Embryonic facial prominence (tissue), 1 donor: Measurements from ENCODE around the gene FUOM.
"Not testable (repeated sequence)": the region's sequence is repeated elsewhere in the genome, so short reads cannot be mapped to it uniquely, and the experiment has no call there.

Source experiments
- DNase-seq: peaks from one replicate; pipeline ENCODE4 v3.0.0-alpha.2; 2016; ENCODE audit errors: extremely low spot score

Gene FUOM

DNA sequence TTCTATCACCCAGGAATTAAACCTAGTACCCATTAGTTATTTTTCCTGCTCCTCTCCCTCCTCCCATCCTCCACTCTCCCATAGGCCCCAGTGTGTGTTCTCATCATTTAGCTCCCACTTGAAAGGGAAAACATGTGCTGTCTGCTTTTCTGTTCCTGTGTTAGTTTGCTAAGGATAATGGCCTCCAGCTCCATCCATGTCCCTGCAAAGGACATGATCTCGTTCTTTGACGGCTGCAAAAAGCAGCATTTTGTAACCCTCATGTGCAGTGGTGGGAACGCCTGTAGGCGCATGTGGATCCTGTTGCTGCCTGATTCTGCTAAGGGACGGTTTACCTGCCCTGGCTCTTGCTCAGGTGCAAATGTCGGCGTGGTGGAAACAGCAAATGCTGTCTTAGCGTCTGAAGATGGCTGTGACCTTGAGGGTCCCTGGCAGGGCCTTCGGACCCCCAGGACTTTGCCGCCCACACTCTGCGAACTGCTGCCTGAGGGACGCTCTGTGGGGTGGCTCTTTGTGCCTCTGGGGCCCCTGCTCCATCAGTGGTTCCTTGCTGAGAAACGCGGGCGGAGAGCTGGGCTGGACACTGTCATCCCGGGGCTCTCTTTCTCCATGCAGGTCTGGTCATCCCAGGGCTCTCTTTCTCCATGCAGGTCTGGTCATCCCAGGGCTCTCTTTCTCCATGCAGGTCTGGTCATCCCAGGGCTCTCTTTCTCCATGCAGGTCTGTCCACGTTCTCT is 30.6 kb upstream of the FUOM start:
- no peak for DNase-seq

DNA sequence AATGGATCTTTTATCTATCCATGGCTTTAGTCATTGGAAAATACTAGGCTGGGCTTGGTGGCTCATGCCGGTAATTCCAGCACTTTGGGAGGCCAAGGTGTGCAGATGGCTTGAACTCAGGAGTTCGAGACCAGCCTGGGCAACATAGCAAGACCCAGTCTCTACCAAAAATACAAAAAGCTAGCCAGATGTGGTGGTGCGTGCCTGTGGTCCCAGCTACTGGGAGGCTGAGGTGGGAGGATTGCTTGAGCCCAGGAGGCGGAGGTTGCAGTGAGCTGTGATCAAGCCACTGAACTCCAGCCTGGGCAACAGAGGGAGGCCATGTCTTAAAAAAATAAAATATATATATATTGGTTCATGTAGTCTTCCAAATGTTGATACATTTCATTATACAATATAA is 29.1 kb upstream of the FUOM start:
- DNase-seq = not testable (repeated sequence)

DNA sequence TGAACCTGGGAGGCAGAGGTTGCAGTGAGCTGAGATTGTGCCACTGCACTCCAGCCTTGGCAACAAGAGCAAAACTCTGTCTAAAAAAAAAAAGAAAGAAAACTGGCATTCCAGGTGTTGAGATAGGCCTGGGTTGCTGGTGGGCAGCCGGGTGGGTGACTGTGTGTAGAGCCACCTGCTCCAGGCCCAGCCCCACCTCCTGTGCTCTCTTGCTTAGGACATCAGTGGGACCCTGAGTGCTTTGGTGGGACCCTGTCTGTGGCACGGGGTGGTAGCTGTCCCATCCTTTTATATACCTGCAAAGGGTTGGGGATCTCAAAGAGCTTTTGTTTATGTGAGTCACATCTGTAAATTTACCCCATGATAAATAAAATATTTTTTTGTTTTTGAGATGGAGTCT is 27.4 kb upstream of the FUOM start:
- DNase-seq = no peak

DNA sequence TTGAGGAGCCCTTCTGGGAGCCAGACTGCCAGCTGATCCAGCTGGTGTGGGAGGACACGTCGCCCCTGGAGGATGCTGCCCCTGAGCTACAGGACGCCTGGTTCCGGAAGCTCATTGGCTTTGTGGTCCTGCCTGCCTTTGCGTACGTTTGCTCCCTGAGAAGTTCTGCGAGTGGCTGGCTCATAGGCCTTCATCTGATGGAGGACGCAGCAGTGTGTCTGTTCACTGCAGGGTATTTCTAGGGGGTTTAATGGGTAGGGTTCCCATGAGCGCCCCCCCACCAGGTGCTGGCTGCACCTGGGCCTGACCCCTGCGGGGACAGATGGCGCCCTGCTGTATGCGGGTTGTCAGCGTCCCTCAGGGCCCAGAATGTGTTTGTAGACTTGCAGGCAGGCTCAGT is 26.3 kb upstream of the FUOM start:
- no peak for DNase-seq

DNA sequence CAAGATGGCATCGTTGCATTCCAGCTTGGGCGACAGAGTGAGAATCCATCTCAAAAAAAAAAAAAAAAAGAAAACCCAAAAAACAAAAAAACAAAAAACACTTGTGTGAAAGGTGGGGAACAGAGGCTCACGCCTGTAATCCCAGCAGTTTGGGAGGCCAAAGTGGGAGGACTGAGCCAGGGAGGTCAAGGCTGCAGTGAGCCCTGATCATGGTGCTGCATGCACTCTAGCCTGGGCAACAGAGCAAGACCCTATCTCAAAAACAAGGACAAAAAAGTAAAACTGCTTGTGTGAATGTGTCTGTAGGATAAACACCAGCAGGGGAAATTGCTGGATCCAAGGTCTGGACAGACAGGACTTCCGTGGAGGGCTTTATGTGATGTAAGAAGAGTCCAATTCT is 25.7 kb upstream of the FUOM start:
- DNase-seq = no peak

DNA sequence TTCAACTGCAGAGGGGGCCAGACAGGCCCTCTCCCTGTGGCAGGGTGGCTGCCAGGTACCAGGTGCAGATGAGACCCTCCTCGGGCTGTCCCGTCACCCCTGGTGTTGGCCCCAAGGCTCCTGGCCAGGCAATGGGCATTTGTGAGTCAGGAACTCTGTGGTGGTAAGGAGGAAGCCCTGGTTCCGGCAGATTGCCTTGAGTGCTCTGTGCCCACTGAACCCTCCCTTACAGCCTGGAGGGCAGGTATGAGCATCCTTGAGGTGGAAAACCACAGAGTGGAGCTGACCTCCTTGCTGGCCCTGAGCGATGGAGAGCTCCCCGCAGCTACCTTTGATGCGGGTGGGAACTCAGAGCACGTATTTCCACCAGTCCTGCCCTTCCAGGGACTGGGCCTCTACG is 23.2 kb upstream of the FUOM start:
- DNase-seq = no peak

DNA sequence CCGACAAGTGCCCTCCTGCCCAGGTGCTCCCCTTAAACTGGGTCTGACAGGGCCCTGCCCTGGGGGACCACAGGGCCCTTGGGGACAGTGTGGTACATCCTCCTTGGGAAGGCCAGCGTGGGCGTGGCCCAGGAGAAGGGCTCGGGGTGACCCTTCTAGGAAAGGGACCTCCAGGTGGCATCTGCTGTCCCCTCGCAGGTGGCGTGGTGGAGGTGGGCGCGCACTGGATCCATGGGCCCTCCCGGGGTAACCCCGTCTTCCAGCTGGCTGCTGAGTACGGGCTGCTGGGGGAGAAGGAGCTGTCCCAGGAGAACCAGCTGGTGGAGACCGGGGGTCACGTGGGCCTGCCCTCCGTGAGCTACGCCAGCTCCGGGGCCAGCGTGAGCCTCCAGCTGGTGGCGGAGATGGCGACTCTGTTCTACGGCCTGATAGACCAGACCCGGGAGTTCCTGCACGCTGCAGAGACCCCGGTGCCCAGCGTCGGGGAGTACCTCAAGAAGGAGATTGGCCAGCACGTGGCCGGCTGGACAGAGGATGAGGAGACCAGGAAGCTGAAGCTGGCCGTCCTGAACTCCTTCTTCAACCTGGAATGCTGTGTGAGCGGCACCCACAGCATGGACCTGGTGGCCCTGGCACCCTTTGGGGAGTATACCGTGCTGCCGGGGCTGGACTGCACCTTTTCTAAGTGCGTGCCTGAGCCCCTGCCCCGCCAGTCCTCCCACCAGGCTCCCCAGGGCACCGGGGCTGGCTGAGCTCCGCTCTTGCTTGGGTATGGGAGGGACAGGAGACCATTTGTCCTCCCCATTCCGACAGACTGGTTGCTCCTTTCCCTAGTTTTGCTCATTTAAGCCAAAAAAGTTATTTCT is 22.2 kb upstream of the FUOM start:
- DNase-seq = no peak

DNA sequence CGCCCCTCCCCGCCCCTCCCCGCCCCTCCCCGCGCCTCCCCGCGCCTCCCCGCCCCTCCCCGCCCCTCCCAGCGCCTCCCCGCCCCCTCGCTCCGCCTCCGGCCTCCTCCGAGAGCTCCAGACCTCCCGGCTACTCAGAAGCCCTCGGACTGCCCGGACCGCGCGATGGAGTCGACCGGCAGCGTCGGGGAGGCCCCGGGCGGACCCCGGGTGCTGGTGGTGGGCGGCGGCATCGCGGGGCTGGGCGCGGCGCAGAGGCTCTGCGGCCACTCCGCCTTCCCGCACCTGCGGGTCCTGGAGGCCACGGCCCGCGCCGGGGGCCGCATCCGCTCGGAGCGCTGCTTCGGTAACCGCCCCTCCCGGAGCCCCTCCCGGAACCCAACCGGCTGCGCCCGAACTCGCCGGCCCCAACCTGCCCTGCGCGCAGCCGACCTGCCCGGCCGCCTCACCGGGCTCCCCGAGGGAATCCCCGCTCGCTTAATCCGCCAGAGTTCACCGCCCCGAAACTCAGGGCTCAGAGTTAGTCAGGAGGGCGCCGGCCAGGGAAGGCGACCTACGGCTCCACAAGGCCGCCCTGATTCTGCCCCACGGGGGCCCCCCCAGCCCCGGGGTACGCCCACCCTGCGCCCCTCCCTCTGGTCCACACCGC is 21.5 kb upstream of the FUOM start, which contains the start of gene PAOX:
Gene PAOX, plus strand, starts transcription at position 111 of the 649 bp plus-strand sequence. Its CDS starts 55 bp downstream, at position 166.
- no peak for DNase-seq

DNA sequence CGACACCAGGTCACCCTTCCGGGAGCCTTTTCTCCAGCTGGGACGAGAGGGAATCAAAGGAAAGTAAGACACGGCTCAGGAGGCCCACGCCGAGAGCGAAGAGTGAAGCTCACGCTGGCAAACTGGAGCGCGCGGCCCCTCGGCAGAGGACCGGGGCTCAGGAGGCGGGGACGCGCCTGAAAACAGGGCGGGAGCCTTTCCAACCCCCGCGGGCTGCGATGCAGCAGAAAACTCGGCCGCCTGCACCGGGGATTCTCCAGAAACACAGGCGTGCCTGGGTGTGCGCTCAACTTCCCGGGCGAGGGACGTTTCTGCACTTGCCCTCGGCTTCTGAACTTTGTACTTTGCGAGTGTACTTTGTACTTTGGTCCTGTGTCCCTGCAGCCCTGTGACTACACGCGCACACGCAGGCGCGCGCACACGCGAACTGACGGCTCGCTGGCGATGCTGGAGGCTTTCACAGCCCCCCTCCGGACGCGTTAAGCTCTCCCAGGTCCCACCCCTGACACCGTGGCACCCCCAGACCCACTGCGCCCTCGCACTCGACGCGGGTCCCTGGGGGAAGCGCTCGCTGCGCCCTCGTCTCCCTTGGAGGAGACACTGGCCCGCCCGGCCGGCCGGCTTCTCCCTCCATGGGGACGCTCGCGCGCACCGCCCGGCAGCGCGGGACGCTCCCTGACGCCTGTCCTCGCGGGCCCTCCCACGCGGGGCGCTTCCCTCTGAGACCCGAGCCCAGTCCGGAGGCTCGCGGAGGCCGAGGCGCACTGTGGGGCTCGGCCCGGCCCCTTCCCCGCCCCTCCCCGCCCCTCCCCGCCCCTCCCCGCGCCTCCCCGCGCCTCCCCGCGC is 20.7 kb upstream of the FUOM start:
- DNase-seq = no peak

DNA sequence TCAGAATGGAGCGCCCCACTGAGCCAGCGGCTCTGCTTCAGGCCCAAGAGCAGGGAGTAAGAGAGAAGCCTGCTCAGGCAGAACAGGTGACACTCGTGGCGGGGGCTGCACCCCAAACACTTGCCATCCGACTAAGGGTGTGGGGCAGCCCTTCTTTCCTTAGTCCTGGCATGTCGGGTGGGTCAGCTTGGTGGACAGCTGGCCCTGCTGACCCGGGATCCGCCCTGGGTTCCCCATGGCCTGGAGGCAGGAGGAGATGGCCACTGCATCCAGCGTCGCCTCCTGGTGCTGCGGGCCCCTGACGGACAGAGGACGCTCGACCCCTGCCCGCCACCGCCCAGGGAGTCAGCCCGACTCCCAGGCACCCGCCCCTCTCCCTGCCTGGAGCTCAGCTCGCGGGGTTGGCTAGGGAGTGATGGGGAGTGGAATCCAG is 20.0 kb upstream of the FUOM start:
- DNase-seq = no peak

DNA sequence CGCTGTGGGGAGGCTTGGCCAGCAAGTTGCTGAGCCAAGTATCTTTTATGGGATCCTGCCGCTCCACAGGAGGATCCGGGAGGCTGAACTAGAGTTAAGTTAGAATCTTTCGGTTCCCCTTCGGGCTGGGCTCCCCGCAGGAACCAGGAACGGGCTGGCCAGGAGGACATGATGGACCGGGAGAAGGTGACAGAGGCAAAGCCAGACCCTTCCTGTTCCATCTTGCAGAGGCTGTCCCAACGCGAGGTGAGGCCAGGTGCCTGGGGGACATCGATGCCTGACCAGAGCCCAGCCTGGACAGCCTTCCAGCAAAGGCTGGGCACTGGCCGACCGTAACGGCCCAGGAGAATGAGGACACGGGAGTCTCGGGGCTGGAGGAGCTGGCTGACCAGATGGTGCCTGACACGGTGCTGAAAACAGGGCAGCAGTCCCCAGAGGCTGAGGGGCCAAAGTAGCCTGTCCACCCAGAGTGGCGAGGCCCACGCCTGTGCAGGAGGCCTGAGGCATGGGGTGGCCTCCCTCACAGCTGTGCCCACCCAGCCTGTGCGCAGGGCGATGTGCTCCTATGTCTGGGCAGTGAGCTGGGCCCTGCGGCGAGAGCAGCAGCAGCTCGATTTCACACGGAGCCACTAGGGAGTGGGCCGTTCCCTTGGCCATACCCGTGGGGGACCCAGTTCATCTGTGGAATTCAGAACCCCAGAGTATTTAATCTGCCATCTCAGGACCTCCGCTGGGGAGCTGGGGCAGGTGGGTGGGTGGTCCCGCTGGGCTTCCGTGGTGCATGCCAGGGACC is 19.4 kb upstream of the FUOM start:
- DNase-seq = no peak

DNA sequence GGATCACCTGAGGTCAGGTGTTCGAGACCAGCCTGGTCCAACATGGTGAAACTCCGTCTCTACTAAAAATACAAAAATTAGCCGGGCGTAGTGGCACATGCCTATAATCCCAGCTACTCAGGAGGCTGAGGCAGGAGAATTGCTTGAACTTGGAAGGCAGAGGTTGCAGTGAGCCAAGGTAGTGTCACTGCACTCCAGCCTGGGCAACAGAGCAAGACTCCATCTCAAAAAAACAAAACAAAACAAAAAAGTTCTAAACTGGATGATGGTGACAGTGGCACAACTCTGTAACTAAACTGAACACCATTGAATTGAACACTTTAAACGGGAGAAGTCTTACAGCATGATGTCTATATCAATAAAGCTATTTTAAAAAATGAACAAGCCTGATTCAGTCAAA is 18.4 kb upstream of the FUOM start:
- not testable (repeated sequence) for DNase-seq

DNA sequence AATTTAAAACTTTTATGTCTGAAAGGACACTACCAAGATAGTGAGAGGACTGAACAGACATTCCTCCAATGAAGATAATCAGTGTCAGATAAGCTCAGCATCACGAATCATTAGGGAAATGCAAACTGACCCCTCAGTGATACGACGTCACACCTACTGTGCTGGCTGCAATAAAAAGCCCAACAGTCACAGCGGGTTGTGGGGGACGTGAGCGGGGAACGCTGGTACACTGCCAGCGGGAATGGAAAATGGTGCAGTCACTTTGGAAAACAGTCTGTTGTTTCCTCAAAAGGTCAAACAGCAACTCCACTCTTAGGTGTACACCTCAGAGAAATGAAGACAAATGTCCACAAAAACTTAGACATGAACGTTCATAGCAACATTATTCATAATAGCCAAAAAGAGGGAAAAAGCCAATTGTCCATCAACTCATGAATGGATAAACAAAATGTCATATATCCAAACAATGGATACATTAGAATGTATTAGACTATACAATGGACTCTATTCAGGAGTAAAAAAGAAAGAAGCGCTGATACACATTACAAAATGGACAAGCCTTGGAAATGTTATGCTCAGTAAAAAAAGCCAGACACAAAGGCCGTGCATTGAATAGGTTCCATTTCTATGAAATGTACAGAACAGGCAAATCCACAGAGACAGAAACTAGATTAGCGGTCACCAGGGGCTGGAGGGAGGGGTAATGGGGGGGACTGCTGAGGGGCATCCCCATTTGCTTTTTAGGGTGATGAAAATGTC is 17.7 kb upstream of the FUOM start:
- no peak for DNase-seq

DNA sequence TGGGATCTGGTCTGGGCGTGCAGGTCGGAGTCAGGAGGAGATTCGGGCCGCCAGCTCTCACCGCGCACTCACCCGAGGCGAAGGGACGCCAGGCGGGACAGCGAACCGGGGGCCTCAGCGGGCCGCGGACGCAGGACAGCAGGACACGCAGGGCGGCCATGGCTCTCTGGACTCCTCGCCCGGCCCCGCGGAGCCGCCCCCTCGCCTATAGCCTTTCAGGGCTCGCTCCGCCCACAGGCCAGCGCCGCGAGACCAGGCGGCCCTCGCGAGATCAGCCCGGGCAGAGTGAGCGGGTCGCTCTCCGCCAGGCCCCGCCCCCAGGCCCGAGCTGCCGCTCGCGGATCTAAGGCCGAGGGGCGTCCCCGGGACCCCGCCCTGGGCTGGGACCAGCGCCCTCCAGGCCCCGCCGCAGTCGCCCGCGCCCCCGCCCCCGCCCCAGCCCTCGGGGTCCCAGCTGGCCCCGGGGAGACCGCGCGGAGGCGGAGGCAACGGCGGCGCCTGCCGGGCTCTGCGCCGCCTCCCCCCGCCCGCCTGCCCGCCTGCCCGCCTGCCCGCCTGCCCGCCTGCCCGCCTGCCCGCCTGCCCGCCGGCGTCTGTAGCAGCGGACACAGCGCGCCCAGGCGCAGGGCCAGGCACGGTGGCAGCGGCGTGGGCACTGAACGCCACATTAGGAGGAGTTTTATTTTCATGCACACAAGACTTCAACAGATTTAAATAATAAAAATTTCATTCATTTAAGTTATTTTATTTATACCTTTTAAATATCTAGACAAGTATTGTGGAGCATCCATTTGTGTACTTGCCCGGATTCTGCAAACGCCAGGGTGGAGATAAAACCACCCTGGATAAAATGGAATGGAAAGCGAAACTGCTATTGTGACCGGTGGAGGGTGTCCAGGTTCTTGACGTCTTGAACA is 15.6 kb upstream of the FUOM start, which contains the start of gene ECHS1:
Gene ECHS1, minus strand, starts transcription at position 181 of the 917 bp plus-strand sequence. Its CDS starts 21 bp downstream, at position 160.
- DNase-seq = peak; percentile 84

DNA sequence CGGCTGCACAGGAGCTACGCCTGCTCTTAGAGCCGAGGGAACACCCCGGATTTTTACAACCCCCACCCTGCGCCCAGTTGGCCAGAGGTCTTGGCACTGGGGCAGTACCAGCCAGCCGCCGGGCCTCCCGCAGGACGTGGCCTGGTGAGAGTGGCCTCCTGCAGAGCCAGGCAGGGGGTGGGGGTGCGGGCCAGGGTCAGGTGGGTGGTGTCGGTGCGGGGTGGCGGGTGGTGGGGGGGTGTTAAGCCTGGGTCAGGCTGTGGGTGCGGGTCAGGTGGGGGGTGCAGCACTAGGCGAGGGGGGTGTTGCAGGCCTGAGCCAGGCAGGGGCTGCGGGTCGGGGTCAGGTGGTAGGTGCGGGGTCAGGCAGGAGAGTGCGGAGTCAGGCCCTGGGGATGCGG is 14.7 kb upstream of the FUOM start:
- DNase-seq = no peak

DNA sequence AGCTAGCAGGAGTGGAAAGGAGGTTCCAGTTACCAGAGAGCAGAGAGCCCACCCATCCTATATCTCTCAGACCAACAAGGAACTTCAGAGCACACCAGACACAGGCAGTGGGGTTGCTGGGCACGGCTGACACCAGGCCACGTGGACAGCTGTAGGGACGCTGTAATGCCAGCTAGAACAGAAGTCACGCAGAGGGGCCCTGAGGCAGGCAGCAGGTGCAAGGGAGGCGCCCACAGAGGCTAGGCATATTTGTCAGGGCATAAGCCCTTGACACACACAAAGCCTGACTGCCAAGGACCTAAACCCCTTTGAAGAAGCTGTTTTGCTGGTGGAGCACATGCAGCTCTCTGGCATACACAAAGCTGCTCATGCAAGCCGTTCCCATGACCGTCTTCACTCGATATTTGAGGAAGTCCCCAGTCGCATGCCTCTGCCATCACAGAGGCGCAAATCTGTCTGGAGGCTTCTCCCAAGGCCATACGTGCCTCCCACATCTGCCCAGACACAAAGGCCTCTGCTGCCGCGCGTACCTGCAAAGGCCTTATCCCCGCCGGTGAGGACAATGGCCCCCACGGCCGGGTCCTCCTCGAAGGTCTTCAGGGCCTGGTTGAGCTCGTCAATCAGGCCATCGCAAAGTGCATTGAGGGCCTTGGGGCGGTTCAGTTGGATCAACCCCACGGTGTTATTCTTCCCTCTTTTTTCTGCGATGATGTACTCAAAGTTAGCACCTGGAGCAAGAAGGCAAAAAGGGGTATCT is 12.4 kb upstream of the FUOM start:
- no peak for DNase-seq

DNA sequence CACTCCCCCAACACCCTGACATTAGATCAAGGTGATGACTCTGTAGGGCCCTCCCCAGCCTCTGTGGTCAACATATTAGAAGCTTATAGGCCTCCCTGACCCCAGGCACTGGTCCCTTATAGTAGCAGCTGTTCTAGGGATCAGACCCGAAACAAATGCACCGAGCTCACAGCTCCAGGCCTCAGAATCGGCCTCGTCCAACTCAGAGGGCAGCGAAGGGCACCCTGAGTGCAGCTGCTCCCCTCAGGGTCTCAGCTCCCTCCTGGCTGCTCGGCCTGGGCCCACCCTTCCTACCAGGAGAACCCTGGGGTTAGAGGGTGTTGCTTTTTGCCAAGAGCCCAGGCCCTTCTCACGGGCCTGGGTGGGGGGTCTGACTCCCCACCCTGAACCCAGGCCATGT is 10.3 kb upstream of the FUOM start:
- DNase-seq = no peak

DNA sequence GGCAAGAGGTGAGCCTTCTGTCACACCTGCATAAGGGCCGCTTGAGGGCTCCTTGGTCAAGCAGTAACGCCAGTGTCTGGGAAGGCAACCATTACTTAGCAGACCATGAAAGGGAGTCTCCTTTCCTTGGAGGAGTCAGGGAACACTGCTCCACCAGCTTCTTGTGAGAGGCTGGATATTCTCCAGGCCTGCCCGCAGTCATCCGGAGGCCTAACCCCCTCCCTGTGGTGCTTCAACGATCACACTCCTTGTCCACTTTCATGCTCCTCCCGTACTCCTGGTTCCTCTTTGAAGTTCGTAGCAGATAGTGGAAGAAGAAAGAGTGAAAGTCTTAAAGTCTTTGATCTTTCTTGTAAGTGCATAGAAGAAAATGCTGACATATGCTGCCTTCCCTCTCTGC is 9.6 kb upstream of the FUOM start:
- not testable (repeated sequence) for DNase-seq
